ENCODE data around the gene POLR1B.
"Not testable (repeated sequence)": the region's sequence is repeated elsewhere in the genome, so short reads cannot be mapped to it uniquely, and the experiment has no call there.

The POLR1B gene

DNA sequence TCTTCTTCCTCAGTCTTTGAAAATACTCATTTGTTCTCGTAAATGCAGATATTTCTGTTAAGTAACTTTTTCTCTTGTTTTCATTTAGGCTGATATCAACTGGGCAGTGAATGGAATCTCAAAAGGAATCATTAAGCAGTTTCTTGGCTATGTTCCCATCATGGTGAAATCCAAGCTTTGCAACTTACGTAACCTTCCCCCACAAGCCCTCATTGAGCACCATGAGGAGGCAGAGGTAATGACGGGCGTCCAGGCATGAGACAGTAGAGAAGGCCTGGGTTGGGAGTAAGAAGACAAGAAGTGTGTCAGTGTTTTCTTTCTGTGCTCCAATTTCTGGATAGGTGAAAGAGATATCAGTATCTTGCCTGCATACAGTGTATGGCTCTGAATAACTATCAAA is 5.1 kb downstream of the POLR1B start:
- DNase-seq (ENCODE audit: low read depth): peak; percentile 56
- TF ChIP-seq, protein P1, sequence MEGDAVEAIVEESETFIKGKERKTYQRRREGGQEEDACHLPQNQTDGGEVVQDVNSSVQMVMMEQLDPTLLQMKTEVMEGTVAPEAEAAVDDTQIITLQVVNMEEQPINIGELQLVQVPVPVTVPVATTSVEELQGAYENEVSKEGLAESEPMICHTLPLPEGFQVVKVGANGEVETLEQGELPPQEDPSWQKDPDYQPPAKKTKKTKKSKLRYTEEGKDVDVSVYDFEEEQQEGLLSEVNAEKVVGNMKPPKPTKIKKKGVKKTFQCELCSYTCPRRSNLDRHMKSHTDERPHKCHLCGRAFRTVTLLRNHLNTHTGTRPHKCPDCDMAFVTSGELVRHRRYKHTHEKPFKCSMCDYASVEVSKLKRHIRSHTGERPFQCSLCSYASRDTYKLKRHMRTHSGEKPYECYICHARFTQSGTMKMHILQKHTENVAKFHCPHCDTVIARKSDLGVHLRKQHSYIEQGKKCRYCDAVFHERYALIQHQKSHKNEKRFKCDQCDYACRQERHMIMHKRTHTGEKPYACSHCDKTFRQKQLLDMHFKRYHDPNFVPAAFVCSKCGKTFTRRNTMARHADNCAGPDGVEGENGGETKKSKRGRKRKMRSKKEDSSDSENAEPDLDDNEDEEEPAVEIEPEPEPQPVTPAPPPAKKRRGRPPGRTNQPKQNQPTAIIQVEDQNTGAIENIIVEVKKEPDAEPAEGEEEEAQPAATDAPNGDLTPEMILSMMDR (conservative IDR thresholded peaks at IDR 0.05; ENCODE audit: low read length): no peak
- H3K4me3 ChIP-seq (ENCODE audit: low read length): no peak overlapping the region

DNA sequence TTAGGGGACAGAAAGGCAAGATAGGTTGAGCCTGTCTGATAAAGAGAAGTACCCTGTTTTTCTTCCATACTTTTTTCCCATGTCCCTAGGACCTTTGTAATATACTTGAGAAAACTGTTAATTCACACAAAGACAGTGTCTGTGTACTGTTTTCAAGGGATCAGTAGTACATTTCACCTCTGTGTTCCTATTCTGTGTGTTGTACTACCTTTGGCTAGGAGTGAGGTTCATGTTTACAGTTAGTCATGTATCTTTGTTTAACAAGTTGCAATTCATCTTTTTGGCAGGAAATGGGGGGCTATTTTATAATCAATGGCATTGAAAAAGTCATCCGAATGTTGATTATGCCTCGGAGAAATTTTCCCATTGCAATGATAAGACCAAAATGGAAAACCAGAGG is 6.7 kb downstream of the POLR1B start:
- TF ChIP-seq, protein P1 (conservative IDR thresholded peaks at IDR 0.05; ENCODE audit: low read length): no peak
- no peak for DNase-seq (ENCODE audit: low read depth)
- H3K4me3 ChIP-seq (ENCODE audit: low read length): no peak overlapping the region

DNA sequence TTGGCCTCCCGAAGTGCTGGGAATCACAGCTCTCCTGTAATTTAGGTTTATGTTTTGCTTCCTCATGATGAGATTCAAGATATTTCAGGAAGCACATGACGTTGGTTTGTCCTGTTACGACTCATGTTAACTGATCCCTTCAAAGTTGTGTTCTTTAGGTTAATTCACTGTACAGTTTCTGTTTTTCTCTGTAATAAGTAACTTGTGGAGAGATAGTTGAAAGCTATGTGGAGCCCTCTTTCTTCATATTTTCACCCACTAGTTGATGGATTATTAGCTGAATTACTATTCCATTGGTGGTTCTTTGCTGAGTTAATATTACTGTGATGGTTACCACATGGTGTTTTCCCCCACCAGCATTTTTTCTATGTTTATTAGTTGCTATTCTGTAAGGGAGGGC is 23.8 kb downstream of the POLR1B start:
- TF ChIP-seq, protein P1 (conservative IDR thresholded peaks at IDR 0.05; ENCODE audit: low read length): no peak
- no peak overlapping the region for H3K4me3 ChIP-seq (ENCODE audit: low read length)
- no peak for DNase-seq (ENCODE audit: low read depth)

DNA sequence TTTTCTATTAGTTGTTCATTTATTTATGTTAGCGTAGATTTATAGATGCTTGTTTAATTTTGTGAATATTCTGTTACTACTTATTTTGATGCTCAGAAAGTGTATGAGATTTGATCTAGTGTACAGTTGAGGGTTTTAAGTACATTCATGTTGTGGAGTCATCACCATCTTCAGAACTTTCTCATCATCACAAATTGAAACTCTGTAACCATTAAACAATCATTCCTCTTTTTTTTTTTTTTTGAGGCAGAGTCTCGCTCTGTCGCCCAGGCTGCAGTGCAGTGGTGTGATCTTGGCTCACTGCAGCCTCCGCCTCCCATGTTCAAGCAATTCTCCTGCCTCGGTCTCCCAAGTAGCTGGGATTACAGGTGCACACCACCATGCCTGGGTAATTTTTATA is 24.2 kb downstream of the POLR1B start:
- H3K4me3 ChIP-seq (ENCODE audit: low read length); DNase-seq (ENCODE audit: low read depth): not testable (repeated sequence)

DNA sequence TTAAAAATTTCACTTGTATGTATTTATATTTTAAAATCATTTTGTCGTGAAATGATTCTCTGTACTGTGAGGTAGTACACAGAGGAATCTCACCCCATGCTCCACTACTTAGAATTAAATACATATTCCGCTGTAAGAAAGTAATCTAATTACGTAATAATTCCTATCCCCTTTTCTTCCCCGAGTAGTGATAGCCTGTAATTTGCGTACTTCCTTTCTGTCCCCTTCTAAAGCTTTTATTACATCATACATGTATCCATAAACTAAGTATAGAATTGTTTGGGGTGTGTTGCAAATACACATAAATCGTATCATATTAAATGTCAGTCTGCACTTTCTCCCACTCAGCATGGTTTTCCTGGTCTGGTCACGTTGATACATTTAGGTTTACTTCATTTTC is 29.7 kb downstream of the POLR1B start:
- no peak overlapping the region for H3K4me3 ChIP-seq (ENCODE audit: low read length)
- TF ChIP-seq, protein P1 (conservative IDR thresholded peaks at IDR 0.05; ENCODE audit: low read length): no peak

DNA sequence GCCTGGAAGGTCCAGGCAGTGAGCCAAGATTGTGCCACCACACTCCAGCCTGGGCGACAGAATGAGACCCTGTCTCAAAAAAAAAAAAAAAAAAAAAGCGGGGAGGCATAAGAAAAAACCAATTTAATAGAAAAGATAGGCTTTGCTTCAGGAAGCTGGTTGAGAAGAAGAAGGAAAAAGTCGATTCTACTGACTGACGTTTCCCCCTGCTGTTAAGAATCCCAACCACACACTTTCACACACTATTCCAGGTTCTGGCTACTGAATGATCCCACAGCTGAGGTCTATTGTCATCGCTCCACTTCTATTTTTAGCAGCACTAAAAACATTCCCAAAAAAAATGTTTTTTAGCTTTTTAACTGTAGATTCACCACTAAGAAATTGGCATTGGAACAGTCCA is 35.5 kb downstream of the POLR1B start:
- TF ChIP-seq, protein P1 (conservative IDR thresholded peaks at IDR 0.05; ENCODE audit: low read length): peak; percentile 44
- DNase-seq (ENCODE audit: low read depth): peak; percentile 51
- H3K4me3 ChIP-seq (ENCODE audit: low read length): no peak overlapping the region

More for the DNA sequence above, 29.7 kb downstream of the POLR1B start:
- no peak for DNase-seq (ENCODE audit: low read depth)

DNA sequence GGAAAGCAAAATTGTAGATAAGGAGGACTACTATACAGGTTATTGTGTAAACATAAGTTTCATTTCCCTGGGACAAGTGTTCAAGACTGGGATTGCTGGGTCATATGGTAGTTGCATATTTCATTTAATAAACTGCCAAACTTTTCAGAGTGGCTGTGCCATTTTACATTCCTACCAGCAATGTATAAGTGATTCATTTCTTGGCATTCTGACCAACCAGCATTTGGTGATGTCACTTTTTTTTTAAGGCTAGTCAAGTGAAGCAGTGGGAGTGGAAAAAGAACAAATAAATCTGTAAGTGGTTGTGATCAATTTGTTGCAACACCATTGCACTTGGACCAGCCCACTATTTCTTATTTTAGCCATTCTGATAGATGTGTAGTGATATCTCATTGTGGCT is 37.0 kb downstream of the POLR1B start:
- H3K4me3 ChIP-seq (ENCODE audit: low read length): no peak overlapping the region
- peak; percentile 91 for DNase-seq (ENCODE audit: low read depth)
- TF ChIP-seq, protein P1 (conservative IDR thresholded peaks at IDR 0.05; ENCODE audit: low read length): peak; percentile 31

DNA sequence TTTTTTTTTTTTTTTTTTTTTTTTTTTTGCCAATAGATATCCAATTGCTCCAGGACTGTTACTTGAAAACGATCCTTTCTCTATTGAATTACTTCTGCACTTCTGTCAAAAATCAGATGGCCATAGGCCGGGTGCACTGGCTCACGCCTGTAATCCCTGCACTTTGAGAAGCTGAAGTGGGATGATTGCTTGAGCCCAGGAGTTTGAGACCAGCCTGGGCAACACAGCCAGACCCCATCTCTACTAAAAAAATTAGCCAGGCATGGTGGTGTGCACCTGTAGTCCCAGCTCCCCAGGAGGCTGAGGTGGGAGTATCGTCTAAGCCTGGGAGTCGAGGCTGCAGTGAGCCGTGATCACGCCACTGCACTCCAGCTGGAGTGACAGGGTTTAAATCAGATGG is 37.8 kb downstream of the POLR1B start:
- TF ChIP-seq, protein P1 (conservative IDR thresholded peaks at IDR 0.05; ENCODE audit: low read length): no peak

More for the DNA sequence above, 37.8 kb downstream of the POLR1B start:
- H3K4me3 ChIP-seq (ENCODE audit: low read length): no peak overlapping the region
- DNase-seq (ENCODE audit: low read depth): no peak

Data from AG10803 (cell line).